RWPE2 (cell line): ENCODE results near the gene RPUSD1.
"Not testable (repeated sequence)": the region's sequence is repeated elsewhere in the genome, so short reads cannot be mapped to it uniquely, and the experiment has no call there.

ENCODE experiments used
- ATAC-seq: fragments of 200-7000 bp; cut with Tn5 transposase; 3 replicates; pipeline ENCODE4 v1.9.1; 2021; ENCODE audit warnings: low read depth
- DNase-seq: peaks from one replicate; pipeline ENCODE4 v3.0.0-alpha.2; 2020; ENCODE audit warnings: low spot score
- H3K27ac ChIP-seq: fragments of 450-650 bp; 2 replicates; pipeline ENCODE4 v1.5.1; 2017; ENCODE audit warnings: mild to moderate bottlenecking; ENCODE audit not compliant: poor library complexity, severe bottlenecking
- H3K27me3 ChIP-seq: fragments of 250-450 bp; sonication (Bioruptor Pico); 2 replicates; pipeline ENCODE4 v1.5.1; 2021; ENCODE audit warnings: mild to moderate bottlenecking, moderate library complexity; ENCODE audit not compliant: insufficient read depth, poor library complexity, severe bottlenecking
- H3K36me3 ChIP-seq: fragments of 250-450 bp; sonication (Bioruptor Pico); 2 replicates; pipeline ENCODE4 v1.5.1; 2020; ENCODE audit warnings: low read depth, mild to moderate bottlenecking, moderate library complexity
- H3K4me1 ChIP-seq: fragments of 250-450 bp; sonication (Bioruptor Pico); 2 replicates; pipeline ENCODE4 v1.5.1; 2021; ENCODE audit warnings: mild to moderate bottlenecking, moderate library complexity; ENCODE audit not compliant: insufficient read depth, poor library complexity, severe bottlenecking
- H3K4me3 ChIP-seq: fragments of 250-450 bp; sonication (Bioruptor Pico); 2 replicates; pipeline ENCODE4 v1.5.1; 2021; ENCODE audit warnings: mild to moderate bottlenecking, moderate library complexity; ENCODE audit not compliant: severe bottlenecking
- H3K9me3 ChIP-seq: fragments of 250-450 bp; sonication (Bioruptor Pico); 2 replicates; pipeline ENCODE4 v1.5.1; 2021; ENCODE audit warnings: mild to moderate bottlenecking, moderate library complexity; ENCODE audit not compliant: severe bottlenecking
- TF ChIP-seq, protein P1 (sequence below): fragments of 450-650 bp; IDR thresholded peaks from one replicate; pipeline ENCODE4 v1.5.1; 2017; ENCODE audit warnings: mild to moderate bottlenecking, moderate library complexity; ENCODE audit not compliant: poor library complexity, severe bottlenecking

RPUSD1 gene, protein sequence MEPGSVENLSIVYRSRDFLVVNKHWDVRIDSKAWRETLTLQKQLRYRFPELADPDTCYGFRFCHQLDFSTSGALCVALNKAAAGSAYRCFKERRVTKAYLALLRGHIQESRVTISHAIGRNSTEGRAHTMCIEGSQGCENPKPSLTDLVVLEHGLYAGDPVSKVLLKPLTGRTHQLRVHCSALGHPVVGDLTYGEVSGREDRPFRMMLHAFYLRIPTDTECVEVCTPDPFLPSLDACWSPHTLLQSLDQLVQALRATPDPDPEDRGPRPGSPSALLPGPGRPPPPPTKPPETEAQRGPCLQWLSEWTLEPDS

DNA sequence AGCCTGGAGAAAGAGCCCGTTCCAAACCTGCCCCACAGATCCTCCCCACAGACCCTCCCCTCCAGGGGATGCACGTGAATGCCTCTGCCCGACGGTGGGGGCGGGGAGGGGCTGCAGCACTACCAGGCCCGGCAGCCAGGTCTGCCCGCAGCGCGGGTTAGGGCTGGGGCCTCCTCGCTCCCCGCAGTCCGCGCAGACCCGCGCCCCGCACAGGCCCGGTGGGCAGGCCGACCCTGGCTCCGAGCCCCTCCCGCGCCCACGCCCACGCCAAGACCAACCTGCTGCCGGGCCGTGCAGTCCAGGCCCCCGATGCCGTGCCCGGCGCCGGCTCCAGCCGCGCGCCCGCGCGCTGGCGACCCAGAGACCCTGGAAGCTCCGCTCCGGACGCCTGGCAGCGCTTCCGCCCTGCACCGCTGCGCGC lies at the start of gene RPUSD1:
RPUSD1 (minus strand) TSS at position 404 of the 421 bp plus-strand sequence. CDS start 644 bp downstream, outside the sequence.
- H3K4me3 ChIP-seq: peak within 1 kb of the TSS; percentile 93
- DNase-seq (no peak), ATAC-seq (peak; percentile 7; the same call in 1 of the 3 replicates)
- peak within 1 kb of the TSS; percentile 30 for H3K27ac ChIP-seq
- peaks cover 50% of the 10 kb centered on the region for H3K36me3 ChIP-seq
- no peaks in the 10 kb centered on the region for H3K27me3 ChIP-seq
- H3K9me3 ChIP-seq: no peaks in the 10 kb centered on the region
- TF ChIP-seq, protein P1, sequence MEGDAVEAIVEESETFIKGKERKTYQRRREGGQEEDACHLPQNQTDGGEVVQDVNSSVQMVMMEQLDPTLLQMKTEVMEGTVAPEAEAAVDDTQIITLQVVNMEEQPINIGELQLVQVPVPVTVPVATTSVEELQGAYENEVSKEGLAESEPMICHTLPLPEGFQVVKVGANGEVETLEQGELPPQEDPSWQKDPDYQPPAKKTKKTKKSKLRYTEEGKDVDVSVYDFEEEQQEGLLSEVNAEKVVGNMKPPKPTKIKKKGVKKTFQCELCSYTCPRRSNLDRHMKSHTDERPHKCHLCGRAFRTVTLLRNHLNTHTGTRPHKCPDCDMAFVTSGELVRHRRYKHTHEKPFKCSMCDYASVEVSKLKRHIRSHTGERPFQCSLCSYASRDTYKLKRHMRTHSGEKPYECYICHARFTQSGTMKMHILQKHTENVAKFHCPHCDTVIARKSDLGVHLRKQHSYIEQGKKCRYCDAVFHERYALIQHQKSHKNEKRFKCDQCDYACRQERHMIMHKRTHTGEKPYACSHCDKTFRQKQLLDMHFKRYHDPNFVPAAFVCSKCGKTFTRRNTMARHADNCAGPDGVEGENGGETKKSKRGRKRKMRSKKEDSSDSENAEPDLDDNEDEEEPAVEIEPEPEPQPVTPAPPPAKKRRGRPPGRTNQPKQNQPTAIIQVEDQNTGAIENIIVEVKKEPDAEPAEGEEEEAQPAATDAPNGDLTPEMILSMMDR: no peak
- no peaks in the 10 kb centered on the region for H3K4me1 ChIP-seq

DNA sequence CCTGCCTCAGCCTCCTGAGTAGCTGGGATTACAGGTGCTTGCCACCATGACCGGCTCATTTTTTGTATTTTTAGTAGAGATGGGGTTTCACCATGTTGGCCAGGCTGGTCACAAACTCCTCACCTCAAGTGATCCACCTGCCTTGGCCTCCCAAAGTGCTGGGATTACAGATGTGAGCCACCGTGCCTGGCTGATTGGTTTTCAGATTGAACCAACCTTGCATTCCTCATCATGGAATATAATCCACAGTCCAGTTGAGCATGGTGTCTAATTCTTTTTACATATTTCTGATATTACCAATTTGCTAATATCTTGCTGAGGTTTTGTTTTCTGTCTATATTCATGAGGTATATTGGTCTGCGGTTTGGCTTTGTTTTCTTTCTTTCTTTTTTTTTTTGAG lies 48.6 kb upstream of the RPUSD1 start:
- DNase-seq, H3K27ac ChIP-seq, ATAC-seq, H3K4me3 ChIP-seq, H3K9me3 ChIP-seq, H3K36me3 ChIP-seq, H3K4me1 ChIP-seq: not testable (repeated sequence)
- H3K27me3 ChIP-seq: peaks cover 16% of the 10 kb centered on the region

DNA sequence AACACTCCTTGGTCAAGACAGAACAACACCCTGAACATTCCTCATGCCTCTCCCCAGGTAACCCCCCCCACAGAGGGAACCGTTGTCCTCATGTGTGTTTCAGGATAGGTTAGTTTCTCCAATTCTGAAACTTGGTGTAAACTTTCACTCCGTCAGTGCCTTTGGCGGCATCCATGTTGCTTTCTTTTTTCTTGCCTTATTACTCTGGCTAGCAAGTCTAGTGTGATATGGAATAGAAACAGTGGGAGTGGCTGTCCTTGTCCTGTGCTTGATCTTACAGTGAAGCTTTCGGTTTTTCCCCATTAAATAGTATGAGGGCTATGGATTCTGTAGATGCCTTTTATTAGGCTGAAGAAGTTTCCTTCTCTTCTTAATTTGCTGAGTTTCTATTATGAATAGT lies 48.0 kb upstream of the RPUSD1 start:
- TF ChIP-seq, protein P1: no peak
- no peak overlapping the region for H3K4me3 ChIP-seq
- H3K9me3 ChIP-seq: peaks cover 5% of the 10 kb centered on the region
- H3K27me3 ChIP-seq: peaks cover 16% of the 10 kb centered on the region
- no peaks in the 10 kb centered on the region for H3K36me3 ChIP-seq
- no peaks in the 10 kb centered on the region for H3K4me1 ChIP-seq
- no peak overlapping the region for H3K27ac ChIP-seq
- no peak for DNase-seq
- ATAC-seq: no peak

DNA sequence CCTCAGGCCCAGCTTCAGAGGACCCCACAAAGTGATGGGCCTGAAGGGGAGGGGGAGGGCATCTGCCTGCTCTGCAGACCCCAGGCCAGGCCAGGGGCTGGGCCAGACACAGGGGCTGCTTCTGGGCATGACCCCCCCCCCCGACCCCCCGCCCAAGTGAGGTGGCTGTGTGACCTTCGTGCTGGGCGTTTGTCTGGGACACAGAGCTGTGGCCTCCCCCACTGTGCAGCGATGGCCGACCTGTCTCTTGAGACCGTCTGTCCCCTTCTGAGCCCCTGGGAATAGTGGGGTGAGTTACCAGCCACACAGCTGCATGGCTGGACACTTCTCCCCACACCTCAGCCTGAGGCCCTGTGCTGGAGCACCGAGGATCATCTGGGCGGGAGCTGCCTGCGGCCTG lies 47.2 kb upstream of the RPUSD1 start:
- Histone ChIP-seq H3K36me3 (no peaks in the 10 kb centered on the region), H3K4me1 (no peaks in the 10 kb centered on the region), H3K4me3 (no peak overlapping the region), H3K27me3 (peaks cover 16% of the 10 kb centered on the region), H3K9me3 (peaks cover 5% of the 10 kb centered on the region), H3K27ac (no peak overlapping the region)
- TF ChIP-seq, protein P1: no peak
- DNase-seq: peak; percentile 57
- no peak for ATAC-seq

DNA sequence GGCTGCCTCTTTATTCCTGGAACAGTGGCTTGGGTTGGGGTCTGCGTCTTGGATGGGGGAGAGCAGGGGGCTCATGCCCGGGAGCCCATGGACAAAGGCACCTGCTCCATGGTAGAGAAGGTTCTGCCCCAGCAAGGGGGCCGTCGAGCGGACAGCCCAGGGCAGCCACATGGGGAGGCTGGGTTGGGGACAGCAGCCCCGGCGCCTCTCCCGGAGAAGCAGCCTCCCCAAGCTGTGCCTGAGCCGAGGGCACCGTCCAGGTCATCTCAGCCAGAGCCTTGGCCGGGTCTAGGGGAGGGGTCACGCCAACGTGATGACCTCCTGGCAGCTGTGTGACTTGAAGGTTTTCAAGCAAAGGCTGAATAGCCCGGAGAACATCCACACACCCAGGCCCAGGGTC lies 45.2 kb upstream of the RPUSD1 start:
- TF ChIP-seq, protein P1: no peak
- peaks cover 16% of the 10 kb centered on the region for H3K27me3 ChIP-seq
- H3K4me3 ChIP-seq: no peak overlapping the region
- H3K9me3 ChIP-seq: peaks cover 5% of the 10 kb centered on the region
- no peak overlapping the region for H3K27ac ChIP-seq
- no peaks in the 10 kb centered on the region for H3K4me1 ChIP-seq
- ATAC-seq (no peak), DNase-seq (no peak)
- no peaks in the 10 kb centered on the region for H3K36me3 ChIP-seq
